Upper lobe of left lung (tissue), 6 donors: ENCODE data around the gene MYO3B. TPM values are rescaled to one million over a fixed set of nuclear protein-coding genes. Genes with fewer than 3 reads are reported as not detected.
A peak's percentile ranks its signal among the peaks of the same experiment; 100 is the strongest.

Experiments
- ATAC-seq, 2 donors: fragments of 200-7000 bp; cut with Tn5 transposase; one replicate each; pipeline ENCODE4 v1.9.1; 2022; ENCODE audit warnings: mild to moderate bottlenecking in 2 of 2, moderate library complexity in 2 of 2; ENCODE audit not compliant: low FRiP score in 2 of 2
- DNase-seq, 2 donors: peaks; one replicate each; pipeline ENCODE4 v3.0.0-alpha.2; 2019 to 2020
- H3K27ac ChIP-seq, 4 donors: fragments of 200-600 bp; sonication (generic); one replicate each; pipeline ENCODE4 v1.5.1; 2016 to 2019
- H3K27me3 ChIP-seq, 4 donors: fragments of 200-600 bp; sonication (generic); one replicate each; pipeline ENCODE4 v1.5.1; 2017 to 2019
- H3K36me3 ChIP-seq, 4 donors: fragments of 200-600 bp; sonication (generic); one replicate each; pipeline ENCODE4 v1.5.1; 2016 to 2019
- H3K4me1 ChIP-seq, 4 donors: fragments of 200-600 bp; sonication (generic); one replicate each; pipeline ENCODE4 v1.5.1; 2018 to 2019
- H3K4me3 ChIP-seq, 4 donors: fragments of 200-600 bp; sonication (generic); one replicate each; pipeline ENCODE4 v1.5.1; 2017 to 2019; ENCODE audit warnings: mild to moderate bottlenecking in 2 of 4, moderate library complexity in 1 of 4
- H3K9me3 ChIP-seq, 4 donors: fragments of 200-600 bp; sonication (generic); one replicate each; pipeline ENCODE4 v1.5.1; 2018 to 2019
- EP300 ChIP-seq, 4 donors: sonication (generic); formaldehyde crosslinking; IDR thresholded peaks; one replicate each; pipeline ENCODE4 v1.5.1; 2017; ENCODE audit warnings: antibody characterized with exemption in 4 of 4, control low read depth in 2 of 4
- POLR2A ChIP-seq, 4 donors: fragments of 450-650 bp; IDR thresholded peaks; one replicate each; pipeline ENCODE4 v1.5.1; 2016 to 2017; ENCODE audit warnings: antibody characterized with exemption in 4 of 4, mild to moderate bottlenecking in 2 of 4
- POLR2AphosphoS5 ChIP-seq, 2 donors: sonication (generic); formaldehyde crosslinking; IDR thresholded peaks; one replicate each; pipeline ENCODE4 v1.5.1; 2017; ENCODE audit warnings: antibody characterized with exemption in 2 of 2
- WGBS, 2 donors: methylation state at CpG; one replicate each; pipeline ENCODE4 v1.1.5; 2017 to 2018; 5-methylcytosine and 5-hydroxymethylcytosine counted together
- total RNA-seq, 6 donors: library from RNA; depleted of rRNA in 4 of 6; stranded (reverse); fragments of >200 nt in 4 of 6; gene quantifications; one replicate each; pipeline versions ENCODE4 v1.1.0 to v1.2.1, GENCODE V29; 2016 to 2021
- TF ChIP-seq, protein P1 (sequence below), 6 experiments: fragments of 450-650 bp in 4 of 6; fragments of 200-600 bp in 2 of 6; sonication (generic) in 2 of 6; IDR thresholded peaks; one replicate each; pipeline ENCODE4 v1.5.1; 2016 to 2019; ENCODE audit warnings: antibody characterized with exemption in 6 of 6
- donor health status: DM: no; HTN: no; CAD: no; lungs with moderate emphysema.
- donor health status: DM: no; HTN: yes; CAD: no; lungs with severe emphysema.

The MYO3B gene
- total RNA-seq, 6 donors from 2014 or later, result 0.09 to 0.20 (median 0.13) TPM; not detected in 3

DNA sequence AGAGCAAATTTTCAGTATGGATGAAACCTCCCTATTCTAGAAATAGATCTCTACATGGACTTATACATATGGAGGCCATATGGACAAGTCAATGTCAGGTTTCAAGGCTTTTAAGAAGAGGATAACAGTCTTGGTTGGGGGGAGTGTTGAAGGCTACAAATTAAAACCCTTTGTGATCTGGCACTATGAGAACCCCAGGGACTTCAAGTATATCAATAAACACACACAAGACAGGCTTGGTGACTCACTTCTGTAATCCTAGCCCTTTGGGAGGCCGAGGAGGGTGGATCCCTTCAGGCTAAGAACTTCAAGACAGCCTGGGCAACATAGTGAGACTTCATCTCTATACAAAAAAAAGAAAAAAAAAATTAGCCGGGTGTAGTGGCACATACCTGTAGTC, 410.0 kb downstream of the MYO3B start:
- Histone ChIP-seq H3K4me3 (no peak overlapping the region), H3K27ac (no peak overlapping the region), H3K9me3 (no peaks in the 10 kb centered on the region), H3K27me3 (no peaks in the 10 kb centered on the region), H3K36me3 (no peaks in the 10 kb centered on the region), H3K4me1 (no peaks in the 10 kb centered on the region)
- no peak for TF ChIP-seq POLR2AphosphoS5 (IDR thresholded peaks at IDR 0.05)
- TF ChIP-seq, protein P1, sequence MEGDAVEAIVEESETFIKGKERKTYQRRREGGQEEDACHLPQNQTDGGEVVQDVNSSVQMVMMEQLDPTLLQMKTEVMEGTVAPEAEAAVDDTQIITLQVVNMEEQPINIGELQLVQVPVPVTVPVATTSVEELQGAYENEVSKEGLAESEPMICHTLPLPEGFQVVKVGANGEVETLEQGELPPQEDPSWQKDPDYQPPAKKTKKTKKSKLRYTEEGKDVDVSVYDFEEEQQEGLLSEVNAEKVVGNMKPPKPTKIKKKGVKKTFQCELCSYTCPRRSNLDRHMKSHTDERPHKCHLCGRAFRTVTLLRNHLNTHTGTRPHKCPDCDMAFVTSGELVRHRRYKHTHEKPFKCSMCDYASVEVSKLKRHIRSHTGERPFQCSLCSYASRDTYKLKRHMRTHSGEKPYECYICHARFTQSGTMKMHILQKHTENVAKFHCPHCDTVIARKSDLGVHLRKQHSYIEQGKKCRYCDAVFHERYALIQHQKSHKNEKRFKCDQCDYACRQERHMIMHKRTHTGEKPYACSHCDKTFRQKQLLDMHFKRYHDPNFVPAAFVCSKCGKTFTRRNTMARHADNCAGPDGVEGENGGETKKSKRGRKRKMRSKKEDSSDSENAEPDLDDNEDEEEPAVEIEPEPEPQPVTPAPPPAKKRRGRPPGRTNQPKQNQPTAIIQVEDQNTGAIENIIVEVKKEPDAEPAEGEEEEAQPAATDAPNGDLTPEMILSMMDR (IDR thresholded peaks at IDR 0.05), result no peak
- no peak for TF ChIP-seq POLR2A (IDR thresholded peaks at IDR 0.05)
- no peak for TF ChIP-seq EP300 (IDR thresholded peaks at IDR 0.05)
- ATAC-seq, result no peak
- WGBS, 2 donors, result 90 to 92% methylated on average over 2 of the region's 2 CpGs
- DNase-seq, result no peak

DNA sequence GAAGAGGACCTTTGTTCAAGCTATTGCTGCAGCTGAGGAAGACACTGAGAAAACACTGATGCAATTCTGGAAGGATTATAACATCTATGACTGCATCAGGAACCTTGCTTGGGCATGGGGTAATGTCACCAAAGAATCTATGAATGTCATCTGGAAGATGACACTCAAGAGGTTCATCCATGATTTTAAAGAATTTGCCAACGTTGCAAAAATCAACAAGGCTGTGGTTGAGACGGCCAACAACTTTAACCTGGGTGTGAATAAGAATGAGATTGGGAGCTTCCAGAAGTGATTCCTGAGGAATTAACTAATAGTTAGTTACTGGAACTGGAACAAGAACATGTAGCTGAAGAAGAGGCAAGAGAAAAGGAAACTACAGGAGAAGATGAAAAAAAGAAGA, 410.8 kb downstream of the MYO3B start:
- 80 to 88% methylated on average over 2 of the region's 2 CpGs for WGBS, 2 donors
- TF ChIP-seq EP300 (IDR thresholded peaks at IDR 0.05) (no peak), POLR2AphosphoS5 (IDR thresholded peaks at IDR 0.05) (no peak), POLR2A (IDR thresholded peaks at IDR 0.05) (no peak)
- TF ChIP-seq, protein P1 (IDR thresholded peaks at IDR 0.05), result no peak
- H3K27me3 ChIP-seq, result no peaks in the 10 kb centered on the region

DNA sequence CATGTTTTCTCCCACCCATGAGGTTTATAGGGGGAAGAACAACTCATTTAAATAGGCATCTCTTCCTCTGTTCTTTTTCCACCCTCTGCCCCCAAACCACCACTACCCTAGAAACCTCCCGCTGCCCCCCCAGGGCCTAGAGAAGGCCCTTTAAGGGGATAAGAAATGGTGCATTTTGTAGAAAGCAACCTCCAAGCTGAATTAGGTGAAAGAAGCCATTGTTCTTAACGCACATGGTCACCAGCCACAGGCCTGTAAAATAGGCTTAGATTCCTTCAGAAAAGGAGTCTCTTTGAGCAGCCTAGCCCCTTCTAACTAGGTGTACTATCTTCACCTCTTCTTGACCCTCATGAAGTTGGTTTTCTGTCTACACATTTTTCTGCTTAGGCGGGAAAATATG, 418.6 kb downstream of the MYO3B start:
- Histone ChIP-seq H3K27me3 (no peaks in the 10 kb centered on the region), H3K4me3 (no peak overlapping the region), H3K4me1 (no peaks in the 10 kb centered on the region), H3K27ac (no peak overlapping the region), H3K36me3 (no peaks in the 10 kb centered on the region), H3K9me3 (no peaks in the 10 kb centered on the region)
- DNase-seq (no peak), ATAC-seq (no peak)
- TF ChIP-seq, protein P1 (IDR thresholded peaks at IDR 0.05), result no peak
- no peak for TF ChIP-seq POLR2A (IDR thresholded peaks at IDR 0.05)
- TF ChIP-seq POLR2AphosphoS5 (IDR thresholded peaks at IDR 0.05), result no peak
- no peak for TF ChIP-seq EP300 (IDR thresholded peaks at IDR 0.05)
- 96 to 100% methylated on average over 3 of the region's 3 CpGs for WGBS, 2 donors

More for the DNA sequence above, 410.8 kb downstream of the MYO3B start:
- Histone ChIP-seq H3K9me3 (no peaks in the 10 kb centered on the region), H3K4me1 (no peaks in the 10 kb centered on the region), H3K27ac (no peak overlapping the region), H3K4me3 (no peak overlapping the region), H3K36me3 (no peaks in the 10 kb centered on the region)
- no peak for ATAC-seq
- DNase-seq, result no peak

DNA sequence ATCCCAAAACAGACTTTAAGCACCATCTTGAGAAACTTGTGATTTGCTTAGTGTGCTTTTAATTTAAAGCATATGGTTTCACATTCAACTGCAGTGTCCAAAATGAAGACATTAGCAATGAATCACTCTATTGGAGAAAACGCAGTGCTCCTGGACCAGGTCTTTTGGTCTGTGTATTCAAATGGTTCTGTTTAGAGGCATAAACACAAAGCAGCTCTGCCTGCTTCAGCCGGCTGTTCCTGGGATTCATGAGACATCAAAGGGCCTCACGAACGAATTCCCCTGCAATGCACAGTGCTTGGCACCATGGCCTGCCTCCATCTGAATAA, 420.1 kb downstream of the MYO3B start:
- WGBS, 2 donors, result 79% methylated on average over 4 of the region's 4 CpGs
- H3K27ac ChIP-seq, result no peak overlapping the region

DNA sequence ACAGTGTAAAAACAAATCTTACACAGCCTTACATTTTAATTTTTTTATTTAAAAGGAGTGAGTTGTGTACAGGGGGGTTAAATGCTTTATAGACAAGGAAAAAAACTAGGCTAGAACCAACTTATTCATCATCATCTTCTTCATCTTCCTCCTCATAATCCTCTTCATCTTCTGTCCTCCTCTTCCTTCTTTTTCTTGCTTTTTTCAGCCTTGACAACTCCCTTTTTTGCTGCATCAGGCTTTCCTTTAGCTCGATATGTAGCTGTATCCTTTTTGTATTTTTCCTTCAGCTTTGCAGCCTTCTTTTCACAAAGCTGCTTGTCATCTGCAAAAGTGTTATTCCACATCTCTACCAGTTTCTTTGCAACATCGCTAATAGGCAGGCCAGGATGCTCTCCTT, 423.5 kb downstream of the MYO3B start:
- 78 to 94% methylated on average over 2 of the region's 2 CpGs for WGBS, 2 donors
- Histone ChIP-seq H3K9me3 (no peaks in the 10 kb centered on the region), H3K4me1 (no peaks in the 10 kb centered on the region), H3K27me3 (no peaks in the 10 kb centered on the region), H3K4me3 (no peak overlapping the region), H3K27ac (no peak overlapping the region), H3K36me3 (no peaks in the 10 kb centered on the region)
- DNase-seq, result no peak
- no peak for ATAC-seq
- no peak for TF ChIP-seq POLR2A (IDR thresholded peaks at IDR 0.05)
- TF ChIP-seq POLR2AphosphoS5 (IDR thresholded peaks at IDR 0.05), result no peak
- no peak for TF ChIP-seq EP300 (IDR thresholded peaks at IDR 0.05)
- TF ChIP-seq, protein P1 (IDR thresholded peaks at IDR 0.05), result no peak

More for the DNA sequence above, 420.1 kb downstream of the MYO3B start:
- Histone ChIP-seq H3K9me3 (no peaks in the 10 kb centered on the region), H3K4me1 (no peaks in the 10 kb centered on the region), H3K36me3 (no peaks in the 10 kb centered on the region), H3K27me3 (no peaks in the 10 kb centered on the region), H3K4me3 (no peak overlapping the region)
- no peak for TF ChIP-seq EP300 (IDR thresholded peaks at IDR 0.05)
- TF ChIP-seq, protein P1 (IDR thresholded peaks at IDR 0.05), result no peak
- no peak for TF ChIP-seq POLR2AphosphoS5 (IDR thresholded peaks at IDR 0.05)
- no peak for TF ChIP-seq POLR2A (IDR thresholded peaks at IDR 0.05)
- ATAC-seq, result peak in 1 of 2 donors; percentile 38
- no peak for DNase-seq
